Subcutaneous abdominal adipose tissue (tissue), 5 donors: ENCODE measurements around the gene PKHD1.

Experiments used
- H3K27ac ChIP-seq: one replicate; pipeline ENCODE4 v1.7.0; 2013; ENCODE audit warnings: low read depth, mild to moderate bottlenecking, inconsistent platforms, low read length, moderate library complexity
- H3K27me3 ChIP-seq, 5 donors: one replicate each; pipeline ENCODE4 v1.7.0; 2013; ENCODE audit warnings: low read length in 5 of 5, inconsistent platforms in 1 of 5; ENCODE audit not compliant: control insufficient read depth in 5 of 5, insufficient read depth in 4 of 5
- H3K36me3 ChIP-seq, 5 donors: one replicate each; pipeline ENCODE4 v1.7.0; 2013; ENCODE audit warnings: low read length in 5 of 5; ENCODE audit not compliant: control insufficient read depth in 5 of 5, insufficient read depth in 5 of 5
- H3K4me1 ChIP-seq, 5 donors: one replicate each; pipeline ENCODE4 v1.7.0; 2013; ENCODE audit warnings: low read length in 5 of 5, mild to moderate bottlenecking in 3 of 5, moderate library complexity in 1 of 5; ENCODE audit not compliant: control insufficient read depth in 5 of 5, insufficient read depth in 5 of 5
- H3K4me3 ChIP-seq, 5 donors: one replicate each; pipeline ENCODE4 v1.7.0; 2013; ENCODE audit warnings: low read length in 5 of 5, low read depth in 1 of 5
- H3K9ac ChIP-seq, 5 donors: one replicate each; pipeline ENCODE4 v1.7.0; 2013; ENCODE audit warnings: low read length in 5 of 5, mild to moderate bottlenecking in 4 of 5, moderate library complexity in 3 of 5
- H3K9me3 ChIP-seq, 5 donors: one replicate each; pipeline ENCODE4 v1.7.0; 2013; ENCODE audit warnings: low read length in 5 of 5; ENCODE audit not compliant: control insufficient read depth in 5 of 5
- donor health status: healthy.
- donor health status: healthy.
- donor health status: healthy.
- donor health status: healthy.
- donor health status: healthy.

Gene PKHD1

GRCh38 chr6:52125572-52125971 is 38.2 kb upstream of the PKHD1 start:
- H3K36me3 ChIP-seq, result no peaks in the 10 kb centered on the region
- no peak overlapping the region for H3K9ac ChIP-seq
- no peak overlapping the region for H3K4me3 ChIP-seq
- no peaks in the 10 kb centered on the region for H3K4me1 ChIP-seq
- no peak overlapping the region for H3K27ac ChIP-seq
- H3K27me3 ChIP-seq, result no peaks in the 10 kb centered on the region
- no peaks in the 10 kb centered on the region for H3K9me3 ChIP-seq

DNA sequence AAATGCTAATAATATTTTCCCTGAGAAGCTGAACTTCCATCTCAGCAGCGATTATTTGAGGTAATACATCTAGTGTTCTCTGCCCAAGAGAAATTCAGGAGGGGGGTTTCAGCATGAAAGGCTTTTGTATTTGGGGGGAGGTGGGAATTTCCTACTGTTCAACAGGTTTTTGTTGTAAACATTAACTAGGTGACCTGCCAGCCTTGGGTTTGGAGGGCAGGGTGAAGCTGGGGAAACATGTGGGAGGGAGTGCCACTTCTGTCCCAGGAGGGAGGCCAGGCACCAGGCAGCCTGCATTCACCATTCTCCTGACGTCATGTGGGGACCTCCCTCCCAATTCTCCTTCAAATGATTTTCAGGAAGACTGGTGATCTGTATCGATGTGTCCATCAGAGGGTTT is 37.7 kb upstream of the PKHD1 start:
- Histone ChIP-seq H3K9me3 (no peaks in the 10 kb centered on the region), H3K36me3 (no peaks in the 10 kb centered on the region), H3K4me3 (no peak overlapping the region), H3K27me3 (no peaks in the 10 kb centered on the region), H3K27ac (no peak overlapping the region), H3K4me1 (no peaks in the 10 kb centered on the region), H3K9ac (no peak overlapping the region)

DNA sequence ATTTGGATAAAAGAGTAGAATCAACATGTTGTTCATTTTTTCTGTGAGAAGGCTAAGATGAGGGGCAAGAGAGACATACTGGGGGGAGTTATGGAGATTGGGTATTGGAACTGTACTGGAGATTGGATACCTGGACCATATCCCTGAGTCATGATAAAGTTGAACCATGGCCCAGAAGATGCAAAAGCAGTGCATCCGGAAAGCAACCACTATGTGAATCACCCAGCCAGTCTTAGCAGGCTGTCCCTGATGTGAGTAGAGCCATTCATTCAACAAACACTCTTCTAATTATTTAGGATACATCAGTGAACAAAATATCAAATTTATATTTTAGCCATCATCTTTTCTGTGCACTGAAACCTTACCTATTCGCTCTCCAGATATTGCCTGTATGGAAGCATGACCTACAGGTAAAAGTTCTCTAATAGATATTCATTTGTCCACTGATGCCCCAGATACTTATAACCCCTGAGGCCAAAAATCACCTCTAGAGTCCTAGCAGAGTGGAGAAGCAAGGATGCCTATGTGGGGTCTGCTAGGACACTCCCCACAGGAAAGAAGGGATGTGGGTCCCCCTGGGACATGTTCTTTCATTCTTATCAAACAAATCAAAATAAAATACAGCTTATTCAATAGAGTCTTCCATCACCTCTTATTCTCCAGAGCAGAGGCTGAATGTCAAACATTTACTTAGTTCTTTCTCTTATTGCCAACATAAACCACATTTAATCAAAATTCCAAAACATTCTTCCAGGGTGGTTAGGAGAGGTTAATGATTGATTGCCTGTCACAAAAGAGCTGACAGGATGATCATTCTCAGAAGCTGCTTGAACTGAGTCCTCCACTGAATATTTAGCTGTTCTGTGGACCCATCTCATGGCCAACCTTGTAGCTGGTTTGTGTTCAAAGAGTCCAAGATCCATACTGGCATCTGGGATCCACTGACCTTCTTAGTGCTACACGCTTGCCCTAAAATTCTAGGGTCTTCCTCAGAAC is 37.0 kb upstream of the PKHD1 start:
- H3K36me3 ChIP-seq, result no peaks in the 10 kb centered on the region
- H3K27ac ChIP-seq, result no peak overlapping the region
- H3K4me1 ChIP-seq, result no peaks in the 10 kb centered on the region
- no peaks in the 10 kb centered on the region for H3K27me3 ChIP-seq
- no peak overlapping the region for H3K4me3 ChIP-seq
- H3K9ac ChIP-seq, result no peak overlapping the region
- peaks cover 0 to 2% (median 0%) of the 10 kb centered on the region in 5 donors for H3K9me3 ChIP-seq

DNA sequence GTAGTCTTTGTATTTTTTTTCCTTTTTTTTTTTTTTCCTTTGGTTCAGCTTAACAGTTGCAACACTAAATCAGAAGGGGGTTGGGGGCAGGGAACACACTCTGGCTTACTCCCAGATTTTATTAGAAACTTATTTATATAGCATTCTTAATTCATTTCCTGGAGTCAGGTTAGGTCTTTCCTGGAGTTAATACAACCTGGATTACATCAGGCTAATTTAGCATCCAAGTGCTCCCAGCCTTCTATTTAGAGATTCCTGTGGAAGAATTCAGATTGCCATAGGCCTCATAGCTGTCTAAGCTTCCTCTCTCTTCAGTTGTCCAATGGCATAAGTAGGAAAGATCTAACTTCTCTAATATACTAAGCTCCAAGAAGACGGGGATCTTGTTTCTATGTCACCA is 35.8 kb upstream of the PKHD1 start:
- Histone ChIP-seq H3K4me3 (no peak overlapping the region), H3K27me3 (no peaks in the 10 kb centered on the region), H3K4me1 (no peaks in the 10 kb centered on the region), H3K36me3 (no peaks in the 10 kb centered on the region), H3K9me3 (peaks cover 0 to 13% (median 0%) of the 10 kb centered on the region in 5 donors), H3K9ac (no peak overlapping the region), H3K27ac (no peak overlapping the region)

- Histone ChIP-seq H3K9ac (no peak overlapping the region), H3K36me3 (no peaks in the 10 kb centered on the region), H3K4me1 (no peaks in the 10 kb centered on the region), H3K4me3 (no peak overlapping the region), H3K27me3 (no peaks in the 10 kb centered on the region), H3K27ac (no peak overlapping the region), H3K9me3 (peaks cover 0 to 13% (median 0%) of the 10 kb centered on the region in 5 donors)
These were observed 29.9 kb upstream of the PKHD1 start for GRCh38 chr6:52117352-52117751.

GRCh38 chr6:52116605-52116948 is 29.2 kb upstream of the PKHD1 start:
- H3K4me1 ChIP-seq, result no peaks in the 10 kb centered on the region
- H3K4me3 ChIP-seq, result no peak overlapping the region
- no peaks in the 10 kb centered on the region for H3K36me3 ChIP-seq

GRCh38 chr6:52115891-52116604 is 28.6 kb upstream of the PKHD1 start:
- peaks cover 0 to 2% (median 0%) of the 10 kb centered on the region in 5 donors for H3K27me3 ChIP-seq
- no peaks in the 10 kb centered on the region for H3K36me3 ChIP-seq
- H3K27ac ChIP-seq, result no peak overlapping the region
- no peaks in the 10 kb centered on the region for H3K4me1 ChIP-seq
- peaks cover 0 to 13% (median 0%) of the 10 kb centered on the region in 5 donors for H3K9me3 ChIP-seq
- H3K4me3 ChIP-seq, result no peak overlapping the region
- H3K9ac ChIP-seq, result no peak overlapping the region

More at GRCh38 chr6:52116605-52116948, 29.2 kb upstream of the PKHD1 start:
- Histone ChIP-seq H3K27me3 (peaks cover 0 to 2% (median 0%) of the 10 kb centered on the region in 5 donors), H3K9me3 (peaks cover 0 to 13% (median 0%) of the 10 kb centered on the region in 5 donors), H3K9ac (no peak overlapping the region), H3K27ac (no peak overlapping the region)

GRCh38 chr6:52115145-52115741 is 27.8 kb upstream of the PKHD1 start:
- Histone ChIP-seq H3K27me3 (peaks cover 0 to 2% (median 0%) of the 10 kb centered on the region in 5 donors), H3K36me3 (no peaks in the 10 kb centered on the region), H3K9me3 (peaks cover 0 to 13% (median 0%) of the 10 kb centered on the region in 5 donors), H3K27ac (no peak overlapping the region), H3K4me3 (no peak overlapping the region), H3K9ac (no peak overlapping the region), H3K4me1 (no peaks in the 10 kb centered on the region)

DNA sequence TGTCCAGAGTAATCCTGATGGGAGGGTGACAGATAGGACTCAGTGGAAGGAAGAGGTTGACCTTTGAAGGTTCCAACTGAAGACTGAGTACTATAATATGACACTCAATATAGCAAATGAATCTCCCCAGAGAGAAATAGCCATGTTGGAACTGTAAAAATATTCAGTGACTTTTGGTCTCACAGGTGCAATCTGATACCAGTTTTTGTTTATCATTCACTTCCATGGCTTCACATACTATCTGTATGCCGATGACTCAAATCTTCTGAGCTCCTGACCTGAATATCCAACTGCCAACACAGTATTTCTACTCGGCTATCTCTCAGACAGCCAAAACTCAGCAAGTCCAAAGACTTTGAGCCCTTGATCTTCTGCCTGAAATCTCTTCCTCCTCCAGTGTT is 21.8 kb upstream of the PKHD1 start:
- Histone ChIP-seq H3K4me1 (no peaks in the 10 kb centered on the region), H3K4me3 (no peak overlapping the region), H3K27ac (no peak overlapping the region), H3K27me3 (peaks cover 0 to 2% (median 0%) of the 10 kb centered on the region in 5 donors), H3K9me3 (no peaks in the 10 kb centered on the region), H3K9ac (no peak overlapping the region), H3K36me3 (no peaks in the 10 kb centered on the region)

DNA sequence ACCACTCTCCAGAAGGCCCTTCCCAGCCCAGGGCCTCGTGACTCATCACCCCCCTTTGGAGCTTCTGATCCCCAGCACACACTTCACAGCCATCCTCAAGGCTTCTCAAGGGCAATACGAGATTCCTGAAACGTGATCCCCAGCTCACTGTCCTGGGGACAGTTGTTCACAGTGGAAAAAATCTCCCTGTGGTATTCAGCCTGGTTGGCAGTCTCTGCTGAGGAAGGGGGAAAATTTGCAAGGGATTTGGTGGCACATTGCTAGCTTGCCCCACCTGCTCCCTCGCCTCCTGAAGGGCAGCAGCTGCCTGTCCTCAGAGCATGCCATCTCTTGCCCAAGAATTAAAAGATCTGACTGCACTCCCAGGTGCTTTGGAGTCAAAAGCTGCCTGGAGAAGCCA is 20.7 kb upstream of the PKHD1 start:
- Histone ChIP-seq H3K36me3 (no peaks in the 10 kb centered on the region), H3K4me3 (no peak overlapping the region), H3K27me3 (peaks cover 0 to 2% (median 0%) of the 10 kb centered on the region in 5 donors), H3K4me1 (no peaks in the 10 kb centered on the region), H3K27ac (no peak overlapping the region), H3K9me3 (no peaks in the 10 kb centered on the region), H3K9ac (no peak overlapping the region)
